ENCODE measurements around the gene MAP1LC3A.
A peak's percentile ranks its signal among the peaks of the same experiment; 100 is the strongest.
"Not testable (repeated sequence)": the region's sequence is repeated elsewhere in the genome, so short reads cannot be mapped to it uniquely, and the experiment has no call there.

The MAP1LC3A gene

GRCh38 chr20:34558320-34559218, at the start of gene MAP1LC3A:
Gene MAP1LC3A, plus strand, starts transcription at chr20:34558718. Its CDS starts 151 bp downstream, at chr20:34558869.
- peak; percentile 91 for DNase-seq

DNA sequence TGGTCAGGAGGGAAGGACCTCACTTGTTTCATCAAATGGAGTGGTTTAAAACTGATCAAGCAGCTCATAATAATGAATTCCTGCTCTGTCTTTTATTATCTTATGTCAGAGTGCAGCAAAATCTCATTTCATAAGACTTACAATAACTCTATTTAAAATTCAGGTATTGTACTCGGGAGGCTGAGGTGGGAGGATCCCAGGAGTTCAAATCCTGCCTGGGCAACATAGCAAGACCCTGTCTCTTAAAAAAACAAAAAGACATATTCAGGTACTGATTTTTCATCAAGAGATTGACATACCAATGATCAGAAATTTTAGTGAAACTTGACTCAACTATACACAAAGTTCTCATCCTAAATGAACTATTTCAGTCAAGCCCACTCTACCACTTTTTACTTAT, 47.9 kb upstream of the MAP1LC3A start:
- no peak for DNase-seq

GRCh38 chr20:34511891-34512265, 46.6 kb upstream of the MAP1LC3A start:
- DNase-seq = no peak

GRCh38 chr20:34512266-34512954, 46.1 kb upstream of the MAP1LC3A start:
- DNase-seq = no peak

- DNase-seq = no peak
These were observed 45.5 kb upstream of the MAP1LC3A start for GRCh38 chr20:34512955-34513419.

- not testable (repeated sequence) for DNase-seq
These were observed 44.5 kb upstream of the MAP1LC3A start for GRCh38 chr20:34514034-34514433.

DNA sequence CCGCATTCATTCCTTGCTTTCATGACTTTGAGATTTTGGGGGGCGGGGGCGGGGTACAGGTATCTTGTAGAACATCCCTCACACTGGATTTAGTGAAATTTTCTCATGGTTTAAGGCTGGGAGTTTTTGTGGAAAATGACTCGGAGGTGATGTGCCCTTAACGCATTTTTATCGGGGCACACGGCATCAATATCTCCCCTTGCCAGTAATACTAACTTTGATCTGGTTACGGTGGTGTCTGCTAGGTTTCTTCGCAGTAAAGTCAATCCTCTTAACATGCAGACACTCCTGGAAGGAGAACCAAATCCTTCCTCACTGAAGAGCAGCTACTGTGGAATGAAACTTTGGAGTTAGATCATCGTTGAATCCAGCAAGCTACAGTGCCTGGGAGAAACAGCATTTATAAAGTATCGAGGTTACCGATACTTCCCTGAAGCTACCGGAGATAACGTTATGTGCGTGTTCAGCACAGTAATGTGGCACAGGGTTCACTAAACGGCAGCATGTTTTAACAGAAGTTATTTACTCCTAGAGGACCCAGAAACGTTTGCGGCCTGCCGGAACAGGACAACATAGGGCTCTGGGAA, 43.5 kb upstream of the MAP1LC3A start:
- DNase-seq = no peak

DNA sequence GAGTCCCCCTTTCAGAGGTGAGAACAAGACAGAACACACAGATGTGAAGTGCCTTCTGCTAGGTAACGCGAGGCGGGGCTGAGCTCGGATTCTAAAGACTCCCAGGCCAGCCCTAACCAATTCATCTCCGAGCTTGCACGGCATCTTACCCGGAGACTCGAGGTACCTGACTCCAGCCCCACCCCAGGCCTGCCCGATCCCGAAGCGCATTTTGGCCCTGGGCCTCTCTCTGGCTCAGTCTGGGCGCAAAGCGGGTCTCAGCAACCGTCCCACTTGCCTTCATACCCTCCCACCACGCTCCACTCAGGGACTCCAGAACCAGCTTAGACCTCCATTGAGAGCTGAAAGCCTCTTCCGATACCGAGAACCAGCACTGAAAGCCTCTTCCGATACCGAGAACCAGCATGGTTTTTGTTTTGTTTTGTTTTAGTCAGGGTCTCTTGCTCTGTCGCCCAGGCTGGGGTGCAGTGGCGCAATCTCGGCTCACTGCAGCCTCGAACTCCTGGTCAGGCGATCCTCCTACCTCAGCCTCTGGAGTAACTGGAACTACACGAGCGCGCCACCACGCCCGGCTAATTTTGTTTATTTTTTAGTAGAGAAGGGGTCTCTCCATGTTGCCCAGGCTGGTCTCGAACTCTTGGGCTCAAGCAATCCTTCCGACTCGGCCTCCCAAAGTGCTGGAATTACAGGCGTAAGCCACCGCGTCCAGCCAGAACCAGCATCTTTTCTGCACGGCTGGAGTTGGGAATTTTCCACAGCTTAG, 42.9 kb upstream of the MAP1LC3A start:
- peak; percentile 88 for DNase-seq

DNA sequence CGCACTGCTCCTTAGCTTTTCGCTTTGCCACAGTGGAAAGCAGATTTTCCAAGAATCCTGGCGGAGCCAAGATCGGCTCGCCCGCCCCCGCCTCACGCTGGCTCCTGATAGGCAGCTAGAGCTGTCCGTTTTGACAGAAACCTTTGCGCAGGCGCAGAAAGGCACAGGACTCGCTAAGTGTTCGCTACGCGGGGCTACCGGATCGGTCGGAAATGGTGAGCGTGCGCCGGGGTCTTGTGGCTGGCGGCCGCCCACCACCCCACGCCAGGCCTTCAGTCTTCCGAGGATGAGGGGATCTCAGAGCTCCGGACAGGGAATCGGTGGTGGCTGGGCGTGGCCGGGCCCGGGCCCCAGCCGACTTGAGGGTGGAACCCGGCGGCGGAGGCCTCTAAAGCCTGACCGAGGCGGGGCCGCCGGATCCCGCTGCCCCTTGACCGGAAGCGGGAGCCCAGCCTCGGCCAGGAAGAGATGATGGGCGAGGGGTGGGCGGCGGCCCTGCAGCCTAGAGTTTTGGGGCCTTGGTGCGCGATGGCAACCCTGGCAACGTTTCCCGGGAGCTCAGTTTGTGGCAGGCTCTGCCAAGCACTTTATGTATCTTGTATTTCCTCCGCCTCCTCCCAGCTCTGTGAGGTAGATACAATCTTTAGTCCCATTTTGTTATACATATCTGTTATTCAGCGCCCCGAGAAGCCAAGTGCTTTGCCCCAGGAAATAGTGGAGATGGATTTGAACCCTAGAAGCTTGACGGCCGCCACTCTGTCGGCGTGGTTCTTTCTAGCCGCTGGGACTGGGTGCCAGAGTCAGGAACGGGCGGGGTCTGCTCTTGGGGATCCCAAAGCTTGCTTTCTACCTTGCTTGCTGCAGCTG, 42.0 kb upstream of the MAP1LC3A start, which contains the start of gene DYNLRB1:
TSS of gene DYNLRB1 (plus strand) at position 176 of the 867 bp plus-strand sequence. CDS start at position 213, 37 bp downstream.
- peak; percentile 98 for DNase-seq

DNA sequence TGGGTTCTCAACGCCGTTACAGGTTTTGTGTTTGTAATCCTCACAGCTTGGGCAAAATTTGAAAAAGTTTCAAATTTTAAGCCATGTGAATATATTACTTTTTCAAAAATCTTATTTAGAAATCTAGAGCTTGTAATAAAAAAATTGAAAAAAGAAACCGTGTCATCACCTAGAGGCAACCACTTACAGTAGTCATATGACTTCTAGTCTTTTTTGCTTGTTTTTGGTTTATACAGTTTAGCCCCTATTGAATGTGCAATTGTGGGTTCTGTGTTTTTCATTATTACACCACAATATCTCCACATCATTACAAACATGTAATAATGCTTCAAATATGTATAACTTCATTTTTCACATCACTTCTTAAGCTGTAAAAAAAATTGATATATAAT, 41.4 kb upstream of the MAP1LC3A start:
- no peak for DNase-seq

GRCh38 chr20:34518863-34519262, 39.7 kb upstream of the MAP1LC3A start:
- not testable (repeated sequence) for DNase-seq

DNA sequence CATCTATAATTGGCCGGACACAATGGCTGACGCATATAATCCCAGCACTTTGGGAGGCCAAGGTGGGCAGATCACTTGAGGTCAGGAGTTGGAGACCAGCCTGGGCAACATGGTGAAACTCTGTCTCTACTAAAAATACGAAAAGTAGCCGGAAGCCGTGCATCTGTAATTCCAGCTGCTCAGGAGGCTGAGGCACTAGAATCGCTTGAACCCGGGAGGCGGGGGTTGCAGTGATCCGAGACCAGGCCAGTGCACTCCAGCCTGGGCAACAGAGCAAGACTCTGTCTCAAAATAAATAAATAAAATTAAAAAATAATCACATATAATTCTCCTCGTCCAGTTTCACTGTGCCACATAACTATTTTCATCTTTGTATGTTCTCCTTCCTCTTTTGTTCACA, 38.7 kb upstream of the MAP1LC3A start:
- not testable (repeated sequence) for DNase-seq

- DNase-seq = peak; percentile 90
These were observed 35.3 kb upstream of the MAP1LC3A start for GRCh38 chr20:34522969-34523871.

DNA sequence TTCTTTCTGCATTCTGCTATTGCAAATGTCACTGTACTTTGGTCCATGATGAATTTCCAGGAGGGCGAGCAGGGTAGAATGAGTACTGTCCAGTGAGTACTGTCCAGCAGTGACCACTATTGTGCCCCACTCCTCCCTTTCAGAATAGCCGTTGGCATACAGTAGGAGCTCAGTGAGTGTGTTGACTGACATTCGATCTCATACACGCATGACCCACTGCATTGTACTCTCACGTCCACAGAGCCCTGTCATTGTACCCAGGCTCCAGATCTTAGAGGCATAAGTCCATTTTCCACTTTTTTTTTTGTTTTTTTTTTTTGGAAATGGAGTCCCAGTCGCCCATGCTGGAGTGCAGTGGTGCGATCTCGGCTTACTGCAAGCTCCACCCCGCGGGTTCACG, 34.1 kb upstream of the MAP1LC3A start:
- DNase-seq = no peak

- no peak for DNase-seq
These were observed 33.2 kb upstream of the MAP1LC3A start for GRCh38 chr20:34525342-34525708.

DNA sequence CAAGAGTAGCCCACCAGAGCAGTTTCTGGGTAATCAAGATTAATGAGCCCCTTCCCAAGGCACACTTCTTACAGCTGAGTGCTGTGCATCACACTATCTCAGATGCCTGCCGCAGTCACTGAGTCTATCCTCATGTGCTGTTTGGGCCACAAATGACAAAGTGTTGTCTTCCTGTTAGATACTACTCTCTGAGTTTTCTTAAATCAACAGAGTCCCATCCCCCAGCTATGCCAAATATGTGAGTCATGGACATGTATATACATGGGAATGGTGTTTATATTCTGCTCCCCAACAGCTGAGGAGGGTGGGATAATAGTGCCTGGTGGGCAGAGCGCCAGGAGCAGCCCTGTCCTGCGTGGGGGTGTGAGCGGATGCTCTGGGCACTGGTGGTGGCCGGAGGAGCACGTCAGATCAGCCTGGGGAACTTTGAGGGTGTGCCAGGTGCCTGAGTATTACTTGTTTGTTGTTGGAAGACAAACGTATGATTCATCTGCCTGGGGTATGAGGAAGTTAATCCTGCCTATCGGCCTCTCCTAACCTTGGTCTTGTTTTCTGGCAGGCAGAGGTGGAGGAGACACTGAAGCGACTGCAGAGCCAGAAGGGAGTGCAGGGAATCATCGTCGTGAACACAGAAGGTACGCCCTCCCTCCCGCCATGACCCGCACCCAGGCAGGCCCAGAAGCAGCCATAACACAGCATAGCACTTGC, 32.7 kb upstream of the MAP1LC3A start:
- peak; percentile 87 for DNase-seq

DNA sequence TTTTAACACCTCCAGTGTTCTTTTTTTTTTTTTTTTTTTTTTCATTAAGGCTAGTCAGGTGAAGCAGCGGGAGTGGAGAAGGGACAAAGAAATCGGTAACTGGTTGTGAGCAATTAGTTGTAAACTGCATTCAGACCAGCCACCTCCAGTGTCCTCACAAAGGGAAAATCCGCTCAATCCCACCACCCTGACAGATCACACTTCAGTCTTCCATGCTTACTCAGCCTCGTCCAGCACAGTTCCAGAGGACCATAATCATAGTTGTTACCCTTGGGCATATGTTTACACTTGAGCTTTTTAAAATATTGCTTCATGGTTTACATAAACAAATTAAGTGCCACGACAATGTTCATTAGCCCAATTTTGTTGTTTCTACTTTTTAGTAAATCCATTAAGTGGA, 32.1 kb upstream of the MAP1LC3A start:
- no peak for DNase-seq

DNA sequence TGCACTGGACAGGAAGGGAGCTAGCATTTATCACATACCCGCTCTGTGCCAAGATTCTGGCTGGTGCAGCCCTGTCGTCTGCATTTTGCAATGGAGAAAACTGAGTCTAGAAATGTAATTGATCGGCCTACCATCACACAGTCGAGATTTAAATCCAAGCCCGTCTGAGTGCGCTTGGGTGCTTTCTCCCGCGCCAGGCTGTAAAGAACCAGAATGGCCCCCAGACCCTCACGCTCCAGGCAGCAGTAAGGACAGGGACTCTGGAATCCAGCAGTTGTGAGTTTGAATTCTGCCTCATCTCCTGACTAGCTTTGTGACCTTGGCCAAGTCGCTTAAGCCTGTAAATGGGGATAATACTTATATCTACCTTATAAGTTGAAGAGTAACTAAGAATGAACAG, 31.5 kb upstream of the MAP1LC3A start:
- peak; percentile 23 for DNase-seq

GRCh38 chr20:34528921-34529297, 29.6 kb upstream of the MAP1LC3A start:
- DNase-seq = peak; percentile 28

DNA sequence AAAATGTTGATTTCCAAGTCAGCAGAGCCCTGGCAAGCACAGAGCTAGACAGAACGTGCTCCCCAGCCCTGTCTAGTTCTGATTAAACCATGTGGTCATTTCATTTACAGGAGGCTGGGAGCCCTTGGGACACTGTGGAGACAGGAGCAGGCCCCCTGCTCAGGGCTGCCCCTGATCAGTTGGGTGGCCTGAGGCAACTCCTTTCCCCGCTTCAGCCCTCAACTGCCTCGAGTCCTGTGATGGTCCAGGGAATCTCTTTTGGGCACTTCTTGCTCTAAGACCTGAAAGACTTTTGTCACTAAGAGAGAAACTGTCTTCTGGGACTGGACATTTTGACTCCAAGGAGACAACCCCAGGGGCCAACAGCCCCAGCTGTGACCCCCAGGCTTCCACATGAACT, 28.8 kb upstream of the MAP1LC3A start:
- DNase-seq = peak; percentile 7

All from islet precursor cell (in vitro differentiated cells).